NK-92 (cell line): ENCODE measurements around the gene BCL3.

Experiments
- DNase-seq: peaks from one replicate; lab custom pipeline; 2025; ENCODE audit not compliant: unreplicated experiment; lab: John Stamatoyannopoulos, UW

The BCL3 gene

GRCh38 chr19:44741258-44741731, 7.2 kb upstream of the BCL3 start:
- no peak for DNase-seq

GRCh38 chr19:44741841-44742329, 6.6 kb upstream of the BCL3 start:
- DNase-seq, result no peak

GRCh38 chr19:44742330-44743061, 6.0 kb upstream of the BCL3 start:
- DNase-seq, result no peak

DNA sequence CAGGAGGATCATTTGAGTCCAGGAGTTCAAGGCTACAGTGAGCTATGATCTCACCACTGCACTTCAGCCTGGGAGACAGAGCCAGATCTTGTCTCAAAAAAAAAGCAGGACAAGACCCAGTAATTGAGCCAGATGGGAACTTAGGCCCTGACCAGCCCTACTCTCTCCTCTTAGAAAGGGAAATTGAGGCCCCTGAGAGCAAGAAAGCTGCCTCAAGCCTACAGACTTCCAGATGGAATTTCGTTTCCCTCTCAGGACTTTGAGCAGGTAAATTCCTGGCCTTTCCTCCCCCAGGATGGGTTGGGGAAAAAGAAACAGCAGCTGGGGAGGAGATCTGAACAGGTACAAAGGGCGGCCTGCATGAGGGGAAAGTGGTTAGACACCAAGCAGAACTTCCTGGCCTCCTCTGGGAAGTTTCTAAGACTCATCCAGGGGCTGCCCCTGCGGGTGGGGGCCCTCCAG, 3.6 kb upstream of the BCL3 start:
- DNase-seq, result no peak

GRCh38 chr19:44745341-44745831, 3.1 kb upstream of the BCL3 start:
- DNase-seq, result no peak

- no peak for DNase-seq
Measured at GRCh38 chr19:44745887-44746600, 2.5 kb upstream of the BCL3 start.

GRCh38 chr19:44746616-44746945, 1.9 kb upstream of the BCL3 start:
- DNase-seq, result no peak

DNA sequence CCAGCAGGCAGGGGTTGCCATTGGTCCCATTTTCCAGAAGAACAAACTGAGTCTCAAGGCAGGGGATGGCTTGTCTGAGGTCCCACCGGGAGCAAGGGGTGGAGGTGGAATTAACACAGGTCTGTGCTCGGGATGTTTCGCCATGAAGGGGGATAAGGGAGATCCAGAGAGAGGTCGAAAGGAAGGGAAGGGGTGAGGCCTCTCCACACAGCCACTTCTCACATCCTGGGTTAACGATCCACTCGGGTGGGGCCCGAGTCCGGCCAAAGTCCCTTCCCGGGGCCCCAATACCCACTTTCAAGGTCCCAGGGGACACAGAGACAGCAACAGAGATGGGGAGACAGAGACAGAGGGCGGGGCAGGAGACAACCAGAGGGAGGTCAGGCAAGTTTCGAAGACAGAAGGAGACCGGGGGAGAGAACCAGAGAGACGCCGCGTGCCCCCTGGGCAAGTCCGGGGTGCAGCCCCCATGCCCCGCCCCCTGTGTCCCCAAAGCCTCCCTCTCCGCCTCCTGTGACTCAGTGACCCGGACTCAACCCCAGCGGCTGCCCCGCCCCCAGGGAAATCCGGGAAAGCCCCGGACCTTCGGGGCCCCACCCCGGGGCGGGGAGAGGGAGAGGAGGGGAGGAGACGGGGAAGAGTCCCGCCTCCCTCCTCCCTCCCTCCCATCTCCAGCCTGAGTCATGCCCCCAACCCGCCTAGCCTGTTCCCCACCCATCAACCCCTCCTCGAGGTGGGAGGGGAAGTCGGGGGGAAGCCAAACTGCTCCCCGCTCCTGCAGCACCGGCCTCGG, 1.4 kb upstream of the BCL3 start:
- DNase-seq, result no peak

- no peak for DNase-seq
Measured at GRCh38 chr19:44747739-44748425, 626 bp upstream of the BCL3 start.

DNA sequence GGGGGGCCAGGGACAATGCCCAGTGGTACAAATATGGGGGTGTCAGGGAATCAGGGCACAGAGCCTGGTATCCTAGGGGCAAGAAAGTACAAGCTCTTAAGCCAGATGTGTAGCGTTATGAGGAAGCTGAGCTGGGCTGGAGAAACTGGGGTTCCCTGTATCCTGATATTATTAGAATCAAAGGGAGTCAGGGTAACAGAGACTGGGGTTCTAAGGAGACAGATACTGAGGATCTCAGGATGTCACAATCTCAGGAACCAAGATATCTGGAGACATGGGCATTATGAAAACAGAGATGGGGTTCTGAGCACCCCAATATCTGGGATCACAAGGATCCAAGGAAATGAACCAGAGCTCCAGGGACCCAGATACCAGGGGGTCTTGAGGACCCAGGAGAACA, 784 bp downstream of the BCL3 start:
- DNase-seq, result no peak

- DNase-seq, result no peak
Measured at GRCh38 chr19:44749994-44750393, 1.5 kb downstream of the BCL3 start.

- no peak for DNase-seq
Measured at GRCh38 chr19:44752123-44752815, 3.8 kb downstream of the BCL3 start.

GRCh38 chr19:44752816-44753625, 4.5 kb downstream of the BCL3 start:
- peak; percentile 75 for DNase-seq

DNA sequence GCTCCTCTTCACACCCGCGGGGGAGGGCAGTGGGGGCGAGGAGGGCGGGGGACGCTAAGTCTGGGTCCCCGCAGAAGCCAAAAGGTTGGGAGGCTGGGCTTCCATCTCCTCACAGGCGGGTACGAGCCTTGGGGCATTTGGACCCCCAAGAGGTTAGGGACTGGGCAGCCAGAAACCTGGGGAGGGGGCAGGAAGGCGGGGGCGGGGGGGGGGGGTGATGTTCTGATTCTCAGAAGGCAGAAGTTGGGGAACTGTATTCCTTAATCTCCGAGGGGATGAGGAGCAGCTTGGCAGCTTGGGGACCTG, 5.1 kb downstream of the BCL3 start:
- no peak for DNase-seq

- DNase-seq, result no peak
Measured at GRCh38 chr19:44753932-44754749, 5.6 kb downstream of the BCL3 start.

GRCh38 chr19:44754750-44755080, 6.2 kb downstream of the BCL3 start:
- no peak for DNase-seq

GRCh38 chr19:44755219-44755618, 6.7 kb downstream of the BCL3 start:
- no peak for DNase-seq

DNA sequence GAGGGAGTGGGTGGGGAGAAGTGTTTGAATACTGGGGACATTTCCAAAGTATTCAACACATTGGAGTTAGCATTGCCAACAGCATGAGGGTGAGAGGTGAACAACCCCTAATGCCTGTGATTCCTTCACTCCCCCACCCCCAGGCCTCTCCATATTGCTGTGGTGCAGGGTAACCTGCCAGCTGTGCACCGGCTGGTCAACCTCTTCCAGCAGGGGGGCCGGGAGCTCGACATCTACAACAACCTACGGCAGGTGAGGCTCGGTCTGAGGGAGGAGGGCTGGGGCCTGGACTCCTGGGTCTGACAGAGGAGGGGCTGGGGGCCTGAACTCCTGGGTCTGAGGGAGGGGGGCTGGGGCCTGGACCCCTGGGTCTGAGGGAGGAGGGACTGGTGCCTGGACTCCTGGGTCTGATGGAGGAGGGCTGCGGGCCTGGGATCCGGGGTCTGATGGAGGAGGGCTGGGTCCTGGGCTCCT, 7.6 kb downstream of the BCL3 start:
- DNase-seq, result no peak
